ENCODE results near the gene OR2H2.

OR2H2 gene

DNA sequence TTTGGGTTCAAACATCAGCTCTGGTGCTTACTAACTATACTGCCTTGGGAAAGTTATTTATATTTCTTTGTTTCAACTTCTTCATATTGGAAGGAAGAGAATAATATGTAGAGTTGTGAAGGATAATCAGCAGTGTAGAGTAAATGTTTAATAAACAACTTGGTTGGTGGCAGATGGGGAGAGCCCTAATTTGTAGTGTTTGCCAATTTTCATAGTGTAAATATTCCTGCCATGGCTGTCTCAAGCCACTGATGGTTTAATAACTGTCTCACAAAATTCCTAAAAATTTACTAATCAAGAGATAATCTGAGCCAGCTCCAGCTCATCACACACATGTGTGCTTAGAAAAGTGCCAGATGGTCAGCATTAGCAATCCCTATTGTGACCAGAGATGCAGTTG lies at the start of gene OR2H2:
Gene OR2H2 (plus strand): TSS at position 301 of the 400 bp plus-strand sequence. CDS start 2,824 bp downstream, outside the sequence.
- no peak for DNase-seq

DNA sequence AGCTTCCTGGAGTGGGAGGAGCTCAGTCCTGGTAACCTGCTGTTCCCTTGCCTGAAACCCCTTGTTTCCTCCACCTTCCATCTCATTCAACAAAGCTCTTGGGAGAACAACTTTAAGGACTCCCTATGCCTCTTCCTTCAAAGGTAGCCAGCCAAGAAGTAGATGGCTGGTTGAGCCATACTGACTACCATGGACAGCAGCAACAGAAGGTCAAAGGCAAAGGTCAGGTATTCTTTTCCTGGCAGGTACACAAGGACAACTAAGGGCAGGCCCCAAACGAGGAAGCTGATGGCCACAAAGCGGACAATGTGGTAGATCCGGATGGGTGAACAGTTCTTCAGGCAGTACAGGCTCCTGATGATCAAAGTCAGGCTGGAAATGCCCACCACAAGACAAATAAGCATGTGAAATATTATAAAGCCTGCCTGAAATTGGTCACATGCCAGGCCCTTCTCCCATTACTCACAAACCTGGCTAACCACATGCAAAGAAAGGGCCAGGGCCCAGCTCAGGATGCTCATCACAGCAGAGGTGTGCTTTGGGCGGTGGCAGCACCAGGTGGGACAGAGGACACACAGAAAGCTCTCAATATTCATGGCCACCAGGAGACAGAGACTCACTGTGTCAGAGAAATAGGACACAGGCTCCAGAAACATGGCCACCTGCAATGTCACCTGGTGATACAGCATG lies 47.1 kb upstream of the OR2H2 start:
- no peak for DNase-seq

DNA sequence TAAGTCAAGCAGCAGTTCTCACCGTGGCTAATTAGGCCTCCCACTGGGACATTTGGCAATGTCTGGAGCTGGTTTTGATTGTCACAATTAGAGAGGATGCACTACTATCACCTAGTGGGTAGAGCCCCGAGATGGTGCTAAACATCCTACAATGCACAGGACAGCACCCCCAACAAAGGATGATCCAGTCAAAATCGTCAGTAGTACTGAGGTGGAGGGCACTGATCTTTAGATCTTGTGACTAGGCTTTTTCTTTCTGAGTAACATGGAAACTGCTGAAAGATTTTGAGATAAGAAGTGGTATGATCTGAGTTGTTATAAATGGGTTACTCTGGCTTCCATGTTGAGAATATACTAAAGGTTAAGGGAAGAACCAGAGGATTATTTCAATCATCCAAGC lies 37.3 kb upstream of the OR2H2 start:
- no peak for DNase-seq

DNA sequence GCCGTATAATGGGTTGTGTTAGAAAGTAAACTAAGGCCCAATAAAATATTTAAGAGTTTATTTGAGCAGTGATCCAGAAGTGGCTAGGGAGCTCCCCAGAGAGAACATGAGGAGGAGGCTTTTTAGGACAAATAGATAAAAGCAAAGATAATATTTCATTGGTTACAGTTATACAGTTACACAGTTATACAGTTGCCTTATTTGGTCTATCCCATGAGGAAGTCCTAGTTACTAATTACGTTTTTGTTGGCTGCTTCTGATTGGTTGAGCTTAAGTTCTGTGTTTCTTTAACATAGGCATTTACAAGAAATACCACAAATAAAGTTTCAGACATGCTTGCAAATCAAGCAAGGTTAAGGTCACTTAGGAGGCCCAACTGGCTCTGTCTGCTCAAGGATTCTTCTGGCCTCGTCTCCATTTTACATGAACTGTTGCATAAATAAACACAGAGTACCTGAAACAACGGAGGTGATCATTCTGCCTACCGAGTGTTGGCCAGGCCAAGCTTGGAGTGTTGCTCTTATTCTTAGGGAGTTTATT lies 32.3 kb upstream of the OR2H2 start:
- no peak for DNase-seq

DNA sequence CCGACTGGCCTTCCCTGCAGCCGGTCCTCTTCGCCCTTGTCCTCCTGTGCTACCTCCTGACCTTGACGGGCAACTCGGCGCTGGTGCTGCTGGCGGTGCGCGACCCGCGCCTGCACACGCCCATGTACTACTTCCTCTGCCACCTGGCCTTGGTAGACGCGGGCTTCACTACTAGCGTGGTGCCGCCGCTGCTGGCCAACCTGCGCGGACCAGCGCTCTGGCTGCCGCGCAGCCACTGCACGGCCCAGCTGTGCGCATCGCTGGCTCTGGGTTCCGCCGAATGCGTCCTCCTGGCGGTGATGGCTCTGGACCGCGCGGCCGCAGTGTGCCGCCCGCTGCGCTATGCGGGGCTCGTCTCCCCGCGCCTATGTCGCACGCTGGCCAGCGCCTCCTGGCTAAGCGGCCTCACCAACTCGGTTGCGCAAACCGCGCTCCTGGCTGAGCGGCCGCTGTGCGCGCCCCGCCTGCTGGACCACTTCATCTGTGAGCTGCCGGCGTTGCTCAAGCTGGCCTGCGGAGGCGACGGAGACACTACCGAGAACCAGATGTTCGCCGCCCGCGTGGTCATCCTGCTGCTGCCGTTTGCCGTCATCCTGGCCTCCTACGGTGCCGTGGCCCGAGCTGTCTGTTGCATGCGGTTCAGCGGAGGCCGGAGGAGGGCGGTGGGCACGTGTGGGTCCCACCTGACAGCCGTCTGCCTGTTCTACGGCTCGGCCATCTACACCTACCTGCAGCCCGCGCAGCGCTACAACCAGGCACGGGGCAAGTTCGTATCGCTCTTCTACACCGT lies 31.5 kb upstream of the OR2H2 start:
- no peak for DNase-seq

DNA sequence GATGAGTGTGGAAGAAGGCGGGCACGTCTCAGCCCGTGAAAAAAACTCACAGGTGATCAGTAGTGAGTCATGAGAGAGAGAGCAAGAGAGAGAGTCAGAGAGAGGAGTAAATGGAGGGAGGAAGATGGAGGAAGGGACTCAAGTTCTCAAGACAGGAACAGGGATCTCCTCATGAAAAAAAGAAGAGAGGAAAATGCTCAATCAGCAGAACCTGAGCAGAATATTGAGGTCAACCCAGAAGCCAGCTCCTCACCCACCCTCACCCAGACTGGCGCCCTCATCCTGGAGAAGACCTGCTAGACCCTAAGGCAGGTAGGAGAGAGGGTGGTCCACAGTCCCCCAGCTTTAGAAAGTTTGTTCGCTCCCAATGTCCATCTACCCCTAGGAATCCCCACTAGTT lies 30.2 kb upstream of the OR2H2 start:
- no peak for DNase-seq

DNA sequence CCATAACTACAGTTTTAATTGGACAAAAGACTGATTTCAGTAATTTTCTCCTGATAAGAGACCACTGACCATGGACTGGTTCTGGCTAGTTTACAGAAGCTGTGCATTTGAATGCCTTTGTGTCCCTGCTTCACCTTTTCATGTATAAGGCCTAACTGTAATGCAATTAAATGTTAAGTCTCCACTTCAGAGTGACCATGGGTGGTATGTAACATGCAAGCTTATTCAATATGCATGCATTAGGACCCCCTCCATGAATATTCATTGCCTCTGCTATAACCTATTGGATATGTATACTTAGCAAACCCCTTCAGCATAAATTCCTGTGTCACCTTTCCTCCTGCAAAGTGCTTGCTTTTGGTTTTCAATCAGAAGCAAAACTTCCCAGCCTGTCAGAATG lies 27.6 kb upstream of the OR2H2 start:
- no peak for DNase-seq

DNA sequence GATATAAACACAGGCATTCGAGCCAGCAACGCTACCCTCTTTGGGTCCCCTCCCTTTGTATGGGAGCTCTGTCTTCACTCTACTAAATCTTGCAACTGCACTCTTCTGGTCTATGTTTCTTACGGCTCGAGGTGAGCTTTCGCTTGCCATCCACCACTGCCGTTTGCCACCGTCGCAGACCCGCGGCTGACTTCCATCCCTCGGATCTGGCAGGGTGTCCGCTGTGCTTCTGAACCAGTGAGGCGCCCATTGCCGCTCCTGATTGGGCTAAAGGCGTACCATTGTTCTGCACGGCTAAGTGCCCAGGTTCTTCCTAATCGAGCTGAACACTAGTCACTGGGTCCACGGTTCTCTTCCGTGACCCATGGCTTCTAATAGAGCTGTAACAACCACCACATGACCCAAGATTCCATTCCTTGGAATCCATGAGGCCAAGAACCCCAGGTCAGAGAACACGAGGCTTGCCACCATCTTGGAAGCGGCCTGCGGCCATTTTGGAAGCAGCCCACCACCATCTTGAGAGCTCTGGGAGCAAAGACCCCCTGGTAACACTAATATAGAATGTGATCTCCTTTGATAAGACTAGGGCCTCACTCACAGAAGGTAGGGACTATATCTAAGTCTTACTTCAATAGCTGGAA lies 26.4 kb upstream of the OR2H2 start:
- no peak for DNase-seq

DNA sequence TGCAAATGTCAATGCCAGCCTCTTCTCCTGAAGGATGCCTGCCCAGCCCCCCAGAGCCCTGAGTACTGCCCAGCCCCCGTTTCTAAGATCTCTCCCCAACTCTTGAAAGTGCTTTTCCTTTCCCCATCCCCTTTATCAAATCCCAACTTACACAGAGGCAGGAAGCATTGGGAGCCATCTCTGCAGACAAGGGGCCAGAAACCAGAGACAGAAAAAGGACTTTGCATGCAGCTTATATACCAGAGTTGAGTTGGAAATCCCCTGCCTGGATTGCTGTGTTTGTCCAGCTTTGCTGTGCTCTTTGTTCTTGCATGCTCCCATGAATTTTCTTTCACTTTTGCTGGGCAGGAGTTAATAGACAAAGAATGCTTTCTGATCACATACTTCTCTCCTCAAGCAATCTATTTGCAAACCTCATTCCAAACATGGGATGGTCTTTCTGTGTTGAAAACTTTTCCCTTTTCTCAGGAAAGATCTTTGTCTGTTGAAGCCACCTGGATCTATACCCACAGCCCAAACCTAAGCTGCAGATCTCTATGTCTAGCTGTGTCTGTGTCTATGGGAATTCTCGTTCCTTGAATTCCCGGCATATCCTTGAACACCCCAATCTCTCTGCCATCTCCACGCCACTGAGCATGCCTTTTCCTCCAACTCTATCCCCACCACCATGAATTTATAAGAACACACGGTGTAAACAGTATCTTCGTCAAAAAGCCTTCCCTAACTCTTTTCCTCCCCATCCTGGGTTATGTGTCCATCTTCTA lies 25.2 kb upstream of the OR2H2 start, which contains the start of gene UBD:
Gene UBD (minus strand): TSS at position 209 of the 764 bp plus-strand sequence. CDS start 31 bp downstream, at position 178.
- DNase-seq, result no peak

DNA sequence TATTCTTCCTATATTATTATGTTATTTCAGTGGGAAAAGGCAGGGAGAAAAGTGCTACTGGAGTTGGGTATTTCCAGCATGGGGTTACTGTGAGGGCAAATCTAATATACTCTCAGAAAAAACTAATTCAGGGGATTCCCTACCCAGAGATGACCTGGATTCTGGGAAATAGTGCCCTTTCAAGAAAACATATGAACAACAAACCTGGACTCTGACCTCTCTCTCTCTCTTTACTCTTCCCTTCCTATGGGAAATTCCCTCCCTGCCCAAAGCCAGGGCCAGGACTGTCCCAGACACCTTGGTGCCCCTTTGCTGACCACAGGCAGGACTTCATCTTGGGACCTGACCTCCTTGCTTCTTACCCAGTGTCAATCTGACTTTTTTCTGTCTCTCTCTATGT lies 23.8 kb upstream of the OR2H2 start:
- no peak for DNase-seq

DNA sequence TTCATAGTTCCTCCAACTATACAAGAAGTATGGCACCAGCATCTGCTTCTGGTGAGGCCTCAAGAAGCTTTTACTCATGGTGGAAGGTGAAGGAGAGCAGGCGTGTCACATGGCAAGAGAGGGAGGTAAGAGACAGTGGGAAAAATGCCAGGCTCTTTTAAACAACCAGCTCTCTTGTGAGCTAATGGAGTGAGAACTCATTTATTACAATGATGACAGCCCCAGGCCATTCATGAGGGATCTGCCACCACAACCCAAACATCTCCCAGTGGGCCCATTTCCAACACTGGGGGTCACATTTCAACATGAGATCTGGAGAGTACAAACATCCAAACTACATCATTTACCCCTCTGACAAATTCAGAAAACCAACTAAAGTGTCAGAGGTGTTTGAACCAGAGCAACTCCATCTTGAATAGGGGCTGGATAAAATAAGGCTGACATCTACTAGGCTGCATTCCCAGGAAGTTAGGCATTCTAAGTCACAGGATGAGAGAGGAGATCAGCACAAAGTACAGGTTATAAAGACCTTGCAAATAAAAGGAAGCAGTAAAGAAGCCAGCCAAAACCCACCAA lies 23.2 kb upstream of the OR2H2 start:
- DNase-seq, result no peak

DNA sequence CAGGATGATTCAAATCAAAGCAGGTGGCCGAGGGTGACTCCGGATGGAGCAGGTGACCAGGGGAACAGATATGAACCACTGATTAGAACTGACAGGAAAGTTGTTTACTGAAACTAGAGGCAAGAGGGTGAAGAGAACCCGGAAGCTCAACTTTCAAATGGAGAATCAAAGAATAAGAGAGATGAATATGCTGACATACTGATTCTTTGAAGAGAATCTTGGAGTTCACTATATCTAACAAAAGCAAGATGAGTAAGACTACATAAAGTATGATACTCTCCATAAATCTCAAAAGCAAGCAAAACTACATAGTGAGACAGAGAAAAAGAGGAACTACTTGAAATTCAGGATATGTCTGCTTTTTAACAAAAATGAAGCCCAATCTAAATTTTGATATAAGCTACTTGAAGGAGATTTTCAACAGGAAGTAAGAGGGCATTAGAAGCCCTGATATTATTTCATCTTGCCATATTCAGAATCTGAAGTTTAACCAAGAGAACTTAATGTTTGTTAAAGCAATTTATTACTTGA lies 21.4 kb upstream of the OR2H2 start:
- DNase-seq, result no peak

DNA sequence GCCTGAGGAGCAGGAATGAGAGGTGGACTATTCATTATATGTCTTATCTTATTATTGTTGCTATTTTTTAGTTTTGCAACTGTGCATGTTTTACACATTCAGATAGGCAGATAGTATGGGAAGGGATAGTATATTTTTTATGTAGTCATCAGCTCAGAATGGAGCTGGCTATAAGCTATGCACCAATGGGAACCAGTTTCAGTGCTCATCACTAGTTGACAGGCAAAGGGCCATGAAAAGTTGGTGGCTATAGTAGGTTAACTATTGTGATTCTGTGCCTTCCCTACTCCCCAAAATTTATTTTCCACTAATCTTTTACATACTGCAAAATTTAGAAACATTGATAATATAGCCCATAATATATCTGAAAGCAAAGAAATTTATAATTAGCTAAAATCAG lies 20.0 kb upstream of the OR2H2 start:
- no peak for DNase-seq

DNA sequence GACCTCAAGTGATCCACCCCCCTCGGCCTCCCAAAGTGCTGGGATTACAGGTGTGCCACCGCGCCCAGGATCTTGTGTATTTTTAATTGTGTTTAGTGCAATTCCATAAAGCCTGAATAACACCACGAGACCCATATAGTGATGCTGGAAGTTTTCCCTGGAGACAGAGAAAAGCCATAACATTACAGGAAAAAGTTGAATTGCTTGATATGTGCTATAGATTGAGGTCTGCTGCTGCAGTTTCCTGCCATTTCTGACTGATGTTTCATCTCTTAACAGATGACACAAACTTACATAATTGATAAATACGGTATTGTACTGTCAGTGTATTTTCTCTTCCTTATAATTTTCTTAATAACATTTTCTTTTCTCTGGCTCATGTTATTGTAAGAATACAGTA lies 18.1 kb upstream of the OR2H2 start:
- no peak for DNase-seq

DNA sequence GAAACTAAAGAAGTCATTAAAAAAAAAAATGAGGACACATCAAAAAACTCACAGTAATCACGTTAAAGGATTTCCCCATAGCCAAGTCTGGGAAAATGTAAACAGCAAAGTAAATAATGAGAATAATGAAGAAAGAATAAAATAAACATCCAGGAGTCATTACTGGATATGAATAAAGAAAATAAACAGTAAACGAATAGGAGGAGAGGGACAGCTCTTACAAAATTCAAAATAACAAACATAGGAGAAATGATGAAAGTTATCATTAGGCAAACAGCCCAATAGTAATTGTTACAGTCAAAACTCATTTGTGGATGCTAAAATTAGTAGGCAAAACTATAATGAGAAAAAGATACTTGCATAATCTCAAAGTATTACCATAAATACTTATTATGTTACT lies 17.4 kb upstream of the OR2H2 start:
- DNase-seq, result no peak

DNA sequence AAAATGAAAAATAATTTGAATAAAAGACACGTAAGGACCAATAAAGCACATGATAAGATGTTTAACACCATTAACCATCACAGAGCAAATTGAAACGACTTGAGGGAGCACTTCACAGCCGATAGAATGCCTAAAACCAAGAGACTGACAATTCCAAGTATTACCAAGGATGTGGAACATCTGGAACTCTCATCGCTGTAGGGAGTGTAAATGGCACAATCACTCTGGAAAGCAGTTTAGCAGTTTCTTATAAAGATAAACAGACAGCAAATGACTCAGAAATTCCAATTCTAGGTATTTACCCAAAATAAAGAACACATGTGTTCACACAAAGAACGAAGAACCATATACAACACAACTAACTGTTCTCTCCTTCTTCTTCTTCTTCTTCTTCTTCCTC lies 16.9 kb upstream of the OR2H2 start:
- no peak for DNase-seq

DNA sequence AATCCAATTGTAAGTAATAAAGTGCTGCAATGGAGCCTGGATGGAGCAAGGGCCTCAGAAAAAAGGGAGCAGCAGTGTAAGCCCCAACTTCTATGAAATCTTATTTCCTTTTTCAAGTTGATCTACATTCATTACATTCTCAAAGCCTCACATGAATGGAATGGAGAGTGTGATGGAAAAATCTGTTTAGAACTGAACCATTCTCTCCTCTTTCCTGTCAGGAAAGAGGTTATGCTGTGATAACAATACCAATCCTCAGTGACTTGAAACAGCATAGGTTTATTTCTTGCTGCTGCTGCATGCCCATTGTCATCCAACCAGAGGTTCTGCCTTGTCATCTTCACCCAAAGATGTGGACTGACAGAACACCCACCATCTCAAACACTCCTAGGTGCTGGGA lies 8.9 kb upstream of the OR2H2 start:
- no peak for DNase-seq

DNA sequence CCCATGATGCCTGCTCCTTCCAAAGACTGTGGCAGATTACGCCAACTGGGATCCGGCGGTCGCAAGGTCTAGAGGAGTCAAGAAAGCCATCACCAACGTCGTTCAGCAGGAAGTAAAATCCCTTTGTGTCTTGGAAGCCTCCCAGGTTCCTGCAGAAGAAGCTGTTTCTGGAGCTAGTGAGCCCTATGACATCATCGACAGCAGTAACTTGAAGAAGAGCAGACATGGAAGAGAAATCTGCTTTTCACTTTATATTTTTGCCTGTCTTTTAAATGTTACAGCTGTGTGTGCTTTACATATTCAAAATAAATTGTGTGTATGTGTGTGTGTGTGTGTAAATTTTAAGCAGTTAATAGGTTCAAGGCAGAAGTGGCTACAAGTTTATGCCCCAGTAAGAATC lies 7.4 kb upstream of the OR2H2 start:
- no peak for DNase-seq

DNA sequence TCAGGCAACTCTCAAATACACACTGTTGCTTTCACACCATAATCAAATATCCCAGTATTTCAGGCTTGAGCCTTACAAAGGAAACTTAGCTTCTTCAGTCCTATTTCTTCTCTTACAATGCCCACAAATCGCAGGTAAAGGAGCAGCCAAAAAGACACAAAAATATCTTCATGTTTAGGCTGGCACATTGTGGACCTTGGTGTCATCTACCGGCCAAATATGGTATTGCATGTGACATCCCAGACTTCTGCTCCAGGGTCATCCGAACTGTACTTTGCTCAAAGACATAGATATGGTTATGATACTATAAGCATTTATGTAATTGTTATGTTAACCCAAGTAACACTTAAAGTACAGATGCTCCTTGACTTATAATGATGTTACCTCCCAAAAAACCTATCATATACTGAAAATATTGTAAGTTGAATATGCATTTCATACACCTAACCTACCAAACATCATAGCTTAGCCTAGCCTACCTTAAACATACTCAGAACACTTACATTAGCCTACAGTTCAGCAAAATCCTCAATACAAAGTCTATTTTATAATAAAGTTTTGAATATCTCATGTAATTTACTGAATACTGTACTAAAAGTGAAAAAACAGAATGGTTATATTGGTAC lies 4.6 kb downstream of the OR2H2 start:
- DNase-seq, result no peak

DNA sequence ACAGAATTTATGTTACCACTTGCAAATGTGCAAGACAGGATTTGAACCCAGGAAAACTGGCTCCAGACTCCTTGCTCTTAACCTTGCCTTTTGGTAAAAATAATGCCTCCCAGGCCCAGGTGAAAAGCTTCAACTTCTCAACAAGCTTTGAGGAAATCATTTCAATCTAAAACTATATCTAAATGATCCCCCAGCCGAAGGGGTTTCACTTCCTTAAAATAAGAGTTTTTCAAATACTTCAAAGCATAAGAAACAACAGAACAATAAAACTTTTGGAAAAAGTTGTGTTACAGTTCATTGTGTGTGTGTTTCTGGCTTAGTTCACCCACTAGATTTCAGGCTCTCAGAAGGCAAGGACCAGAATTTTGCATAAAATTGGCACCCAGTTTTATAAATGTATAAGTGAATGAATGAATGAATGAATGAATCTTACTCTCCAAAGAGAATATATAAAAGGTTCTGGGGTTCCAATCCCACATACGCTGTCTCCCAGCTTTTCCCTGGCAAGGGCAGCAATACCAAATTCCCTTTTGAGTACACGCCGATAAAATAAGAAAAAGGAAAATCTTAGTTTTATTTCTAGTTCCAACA lies 5.4 kb downstream of the OR2H2 start:
- DNase-seq, result no peak

DNA sequence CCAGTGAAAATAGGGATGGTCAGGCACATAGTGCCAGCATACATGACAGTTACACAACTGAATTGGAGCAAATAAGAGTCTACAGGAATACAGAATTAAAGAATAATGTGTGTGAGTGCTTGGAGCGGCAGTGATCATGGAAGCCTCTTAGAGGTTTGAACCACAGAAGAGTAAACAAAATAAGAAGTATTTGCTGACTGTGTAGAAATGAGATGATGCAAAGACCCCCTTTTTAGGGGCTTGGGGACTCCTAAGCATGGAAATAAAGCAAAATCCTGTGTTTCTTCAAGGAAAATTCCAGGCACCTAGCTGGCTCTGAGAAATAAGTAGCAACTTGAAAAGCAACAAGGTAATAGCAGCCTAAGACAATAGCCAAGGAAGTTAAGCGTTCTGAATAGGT lies 6.8 kb downstream of the OR2H2 start:
- DNase-seq, result no peak

Data from GOT3 (cell line).